Ishikawa (cell line): ENCODE measurements around the gene IL18R1.

Experiments
- CEBPB ChIP-seq: IDR thresholded peaks from 2 replicates; pipeline ENCODE4 v1.6.1; 2012
- CREB1 ChIP-seq: IDR thresholded peaks from 2 replicates; pipeline ENCODE4 v1.6.1; 2012; ENCODE audit warnings: low read depth
- EGR1 ChIP-seq: IDR thresholded peaks from 2 replicates; pipeline ENCODE4 v1.6.1; 2012
- EP300 ChIP-seq: IDR thresholded peaks from 2 replicates; pipeline ENCODE4 v1.6.1; 2012; ENCODE audit warnings: borderline replicate concordance
- FOXM1 ChIP-seq: IDR thresholded peaks from 2 replicates; pipeline ENCODE4 v1.6.1; 2012; ENCODE audit warnings: low read depth, borderline replicate concordance
- MAX ChIP-seq: IDR thresholded peaks from 2 replicates; pipeline ENCODE4 v1.6.1; 2012
- NFIC ChIP-seq: IDR thresholded peaks from 2 replicates; pipeline ENCODE4 v1.6.1; 2012
- RAD21 ChIP-seq: IDR thresholded peaks from 2 replicates; pipeline ENCODE4 v1.6.1; 2012; ENCODE audit warnings: low read depth
- REST ChIP-seq: IDR thresholded peaks from 2 replicates; pipeline ENCODE4 v1.6.1; 2012; ENCODE audit warnings: low read depth, mild to moderate bottlenecking
- TAF1 ChIP-seq: IDR thresholded peaks from 2 replicates; pipeline ENCODE4 v1.6.1; 2012; ENCODE audit warnings: low read depth, mild to moderate bottlenecking
- TCF12 ChIP-seq: IDR thresholded peaks from 2 replicates; pipeline ENCODE4 v1.6.1; 2012; ENCODE audit warnings: low read depth
- TEAD4 ChIP-seq: IDR thresholded peaks from 2 replicates; pipeline ENCODE4 v1.6.1; 2012
- USF1 ChIP-seq: IDR thresholded peaks from 2 replicates; pipeline ENCODE4 v1.6.1; 2012
- YY1 ChIP-seq: IDR thresholded peaks from 2 replicates; pipeline ENCODE4 v1.6.1; 2012; ENCODE audit warnings: low read depth
- ZBTB7A ChIP-seq: IDR thresholded peaks from 2 replicates; pipeline ENCODE4 v1.6.1; 2012; ENCODE audit warnings: low read depth

IL18R1 gene

GRCh38 chr2:102433973-102434654 lies 78.5 kb downstream of the IL18R1 start:
- TF ChIP-seq TCF12, result no peak
- no peak for TF ChIP-seq CEBPB
- TF ChIP-seq EGR1, result no peak
- no peak for TF ChIP-seq REST
- no peak for TF ChIP-seq YY1
- no peak for TF ChIP-seq TEAD4
- TF ChIP-seq FOXM1, result no peak
- TF ChIP-seq USF1, result no peak
- no peak for TF ChIP-seq TAF1
- TF ChIP-seq RAD21, result no peak

GRCh38 chr2:102434655-102435381 lies 79.2 kb downstream of the IL18R1 start:
- TF ChIP-seq EP300 (no peak), USF1 (no peak), REST (no peak), RAD21 (no peak)

GRCh38 chr2:102435741-102436140 lies 80.1 kb downstream of the IL18R1 start:
- TF ChIP-seq NFIC, result no peak
- TF ChIP-seq CREB1, result no peak
- no peak for TF ChIP-seq EGR1
- no peak for TF ChIP-seq REST
- TF ChIP-seq EP300, result no peak
- no peak for TF ChIP-seq YY1
- TF ChIP-seq TAF1, result no peak
- TF ChIP-seq FOXM1, result no peak
- TF ChIP-seq TCF12, result no peak

- TF ChIP-seq YY1 (no peak), NFIC (no peak), FOXM1 (no peak), CREB1 (no peak), USF1 (no peak), EGR1 (no peak), TEAD4 (no peak), ZBTB7A (no peak), RAD21 (no peak), EP300 (no peak), TAF1 (no peak), MAX (no peak), TCF12 (no peak), CEBPB (no peak), REST (no peak)
Measured at GRCh38 chr2:102436323-102436722, 80.7 kb downstream of the IL18R1 start.
